Activated CD8-positive, alpha-beta memory T cell treated with anti-CD3 and anti-CD28 coated beads for 36 hours (primary cell): Measurements from ENCODE around the gene SLC26A9. TPM values are rescaled to one million over a fixed set of nuclear protein-coding genes. Genes with fewer than 3 reads are reported as not detected.
"Not testable (repeated sequence)": the region's sequence is repeated elsewhere in the genome, so short reads cannot be mapped to it uniquely, and the experiment has no call there.

ENCODE experiments used
- CTCF ChIA-PET: fragments of 350-600 bp; sonication (Branson Sonifier 250); formaldehyde crosslinking; loops from one replicate; lab custom pipeline; 2021; ENCODE audit warnings: antibody characterized with exemption; lab: Charles Lee
- POLR2A ChIA-PET: fragments of 350-600 bp; sonication (Branson Sonifier 250); formaldehyde crosslinking; loops from one replicate; lab custom pipeline; 2021; ENCODE audit warnings: antibody characterized with exemption; lab: Charles Lee
- total RNA-seq, 2 experiments: library from RNA; stranded (reverse); gene quantifications; one replicate each; pipeline ENCODE4 v1.2.3, GENCODE V29; 2021

SLC26A9 gene
- total RNA-seq, 2 experiments from 2014 or later = not detected

- ChIA-PET POLR2A (no interaction called here), CTCF (interaction anchor here (1.5 to 4.1 kb wide), 2 partner anchors 56 to 57 kb away, joined by 4 to 68 read pairs; no protein-coding TSS in a partner anchor)
These were observed 22.2 kb downstream of the SLC26A9 start for GRCh38 chr1:205920861-205921569.

- CTCF ChIA-PET = interaction anchor here (0.7 to 4.1 kb wide), 4 partner anchors 10 to 186 kb away, joined by 3 to 68 read pairs (median 6); no protein-coding TSS in a partner anchor
- POLR2A ChIA-PET = no interaction called here
These were observed 23.1 kb downstream of the SLC26A9 start for GRCh38 chr1:205920159-205920558.

GRCh38 chr1:205918955-205919746 is 24.1 kb downstream of the SLC26A9 start:
- ChIA-PET CTCF (interaction anchor here (0.6 to 4.1 kb wide), 6 partner anchors 8 to 261 kb away, joined by 3 to 68 read pairs (median 4); no protein-coding TSS in a partner anchor), POLR2A (no interaction called here)

- ChIA-PET POLR2A (no interaction called here), CTCF (interaction anchor here (0.6 to 4.1 kb wide), 3 partner anchors 60 to 260 kb away, joined by 3 to 68 read pairs (median 4); no protein-coding TSS in a partner anchor)
These were observed 25.6 kb downstream of the SLC26A9 start for GRCh38 chr1:205917466-205918238.

GRCh38 chr1:205916541-205916940 is 26.7 kb downstream of the SLC26A9 start:
- ChIA-PET CTCF (interaction anchor here (4.1 kb wide), 1 partner anchor 61 kb away, joined by 68 read pairs; no protein-coding TSS in a partner anchor), POLR2A (no interaction called here)

GRCh38 chr1:205915354-205915990 is 27.8 kb downstream of the SLC26A9 start:
- ChIA-PET CTCF (interaction anchor here (0.8 kb wide), 1 partner anchor 62 kb away, joined by 6 read pairs; no protein-coding TSS in a partner anchor), POLR2A (no interaction called here)

GRCh38 chr1:205914730-205915129 is 28.5 kb downstream of the SLC26A9 start:
- POLR2A ChIA-PET = no interaction called here
- CTCF ChIA-PET = interaction anchor here (0.8 kb wide), 1 partner anchor 63 kb away, joined by 6 read pairs; no protein-coding TSS in a partner anchor

- CTCF ChIA-PET = no interaction called here
- POLR2A ChIA-PET = no interaction called here
These were observed 29.1 kb downstream of the SLC26A9 start for GRCh38 chr1:205914155-205914507.

- ChIA-PET POLR2A (no interaction called here), CTCF (no interaction called here)
These were observed 29.7 kb downstream of the SLC26A9 start for GRCh38 chr1:205913451-205914154.

- CTCF ChIA-PET = interaction anchor here (0.5 to 2.0 kb wide), 3 partner anchors 69 to 622 kb away, joined by 3 to 6 read pairs (median 5); no protein-coding TSS in a partner anchor
- POLR2A ChIA-PET = interaction anchor here (0.6 kb wide), 1 partner anchor 1356 kb away, joined by 3 read pairs; no protein-coding TSS in a partner anchor
These were observed 35.5 kb downstream of the SLC26A9 start for GRCh38 chr1:205907794-205908193.

GRCh38 chr1:205905095-205905494 is 38.2 kb downstream of the SLC26A9 start:
- CTCF ChIA-PET, POLR2A ChIA-PET: not testable (repeated sequence)

GRCh38 chr1:205896351-205896750 is 46.9 kb downstream of the SLC26A9 start:
- ChIA-PET POLR2A (no interaction called here), CTCF (no interaction called here)

- CTCF ChIA-PET, POLR2A ChIA-PET: not testable (repeated sequence)
These were observed 49.1 kb downstream of the SLC26A9 start for GRCh38 chr1:205894119-205894518.

GRCh38 chr1:205892175-205892574 is 51.1 kb downstream of the SLC26A9 start:
- CTCF ChIA-PET, POLR2A ChIA-PET: not testable (repeated sequence)

- POLR2A ChIA-PET, CTCF ChIA-PET: not testable (repeated sequence)
These were observed 51.8 kb downstream of the SLC26A9 start for GRCh38 chr1:205891481-205891880.

- POLR2A ChIA-PET, CTCF ChIA-PET: not testable (repeated sequence)
These were observed 52.6 kb downstream of the SLC26A9 start for GRCh38 chr1:205890631-205891030.

- CTCF ChIA-PET = interaction anchor here (0.6 kb wide), 2 partner anchors 105 to 481 kb away, joined by 3 read pairs; no protein-coding TSS in a partner anchor
- POLR2A ChIA-PET = not testable (repeated sequence)
These were observed 53.5 kb downstream of the SLC26A9 start for GRCh38 chr1:205889706-205890105.

GRCh38 chr1:205889006-205889405 is 54.2 kb downstream of the SLC26A9 start:
- POLR2A ChIA-PET = interaction anchor here (0.6 kb wide), 1 partner anchor 74 kb away, joined by 3 read pairs; no protein-coding TSS in a partner anchor
- CTCF ChIA-PET = interaction anchor here (0.6 kb wide), 2 partner anchors 105 to 480 kb away, joined by 3 read pairs; no protein-coding TSS in a partner anchor
